ENCODE data around the gene FOXM1. TPM values are rescaled to one million over a fixed set of nuclear protein-coding genes. Genes with fewer than 3 reads are reported as not detected.
A peak's percentile ranks its signal among the peaks of the same experiment; 100 is the strongest.

Gene FOXM1
- total and polyA plus RNA-seq, 9 donors, result 6.5 to 29.4 (median 22.6) TPM

GRCh38 chr12:2902272-2902880 lies 25.4 kb upstream of the FOXM1 start:
- H3K27ac ChIP-seq (ENCODE audit: low read length), result no peak overlapping the region
- no peak for DNase-seq

GRCh38 chr12:2900642-2901041 lies 23.7 kb upstream of the FOXM1 start:
- Histone ChIP-seq H3K27me3 (ENCODE audit: control insufficient read depth, insufficient read depth, low read length) (no peaks in the 10 kb centered on the region), H3K27ac (ENCODE audit: low read length) (no peak overlapping the region), H3K4me3 (ENCODE audit: low read length) (no peak overlapping the region), H3K4me1 (ENCODE audit: control insufficient read depth, insufficient read depth, low read length) (no peaks in the 10 kb centered on the region), H3K36me3 (ENCODE audit: control insufficient read depth, insufficient read depth, low read length) (peaks cover 11% of the 10 kb centered on the region), H3K9me3 (replicated peaks; ENCODE audit: control insufficient read depth, low read depth, low read length) (no peaks in the 10 kb centered on the region)
- 78% methylated on average over 4 of the region's 8 CpGs for WGBS (ENCODE audit: insufficient coverage)
- DNase-seq, result no peak

More at GRCh38 chr12:2902272-2902880, 25.4 kb upstream of the FOXM1 start:
- peaks cover 7% of the 10 kb centered on the region for H3K36me3 ChIP-seq (ENCODE audit: control insufficient read depth, insufficient read depth, low read length)
- no peaks in the 10 kb centered on the region for H3K9me3 ChIP-seq (replicated peaks; ENCODE audit: control insufficient read depth, low read depth, low read length)
- H3K27me3 ChIP-seq (ENCODE audit: control insufficient read depth, insufficient read depth, low read length), result no peaks in the 10 kb centered on the region
- 39% methylated on average over 2 of the region's 4 CpGs for WGBS (ENCODE audit: insufficient coverage)
- H3K4me3 ChIP-seq (ENCODE audit: low read length), result no peak overlapping the region
- H3K4me1 ChIP-seq (ENCODE audit: control insufficient read depth, insufficient read depth, low read length), result no peaks in the 10 kb centered on the region

DNA sequence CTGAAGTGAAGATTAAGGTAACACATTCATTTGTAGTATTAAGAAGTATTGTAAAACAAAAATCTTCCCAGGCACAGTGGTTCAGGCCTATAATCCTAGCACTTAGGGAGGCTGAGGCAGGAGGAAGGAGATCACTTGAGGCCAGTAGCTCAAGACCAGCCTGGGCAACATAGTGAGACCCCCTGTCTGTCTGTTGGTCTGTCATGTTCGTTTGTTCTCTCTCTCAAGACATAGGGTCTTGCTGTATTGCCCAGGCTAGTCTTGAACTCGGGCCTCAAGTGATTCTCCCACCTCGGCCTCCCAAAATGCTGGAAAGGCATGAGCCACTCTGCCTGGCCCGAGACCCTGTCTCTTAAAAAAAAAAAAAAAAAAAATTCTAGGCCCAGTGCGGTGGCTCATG lies 20.4 kb upstream of the FOXM1 start:
- WGBS (ENCODE audit: insufficient coverage), result 97% methylated on average over 4 of the region's 5 CpGs
- no peak overlapping the region for H3K4me3 ChIP-seq (ENCODE audit: low read length)
- no peak overlapping the region for H3K27ac ChIP-seq (ENCODE audit: low read length)
- H3K27me3 ChIP-seq (ENCODE audit: control insufficient read depth, insufficient read depth, low read length), result no peaks in the 10 kb centered on the region
- peaks cover 3% of the 10 kb centered on the region for H3K4me1 ChIP-seq (ENCODE audit: control insufficient read depth, insufficient read depth, low read length)
- H3K36me3 ChIP-seq (ENCODE audit: control insufficient read depth, insufficient read depth, low read length), result peaks cover 11% of the 10 kb centered on the region
- H3K9me3 ChIP-seq (replicated peaks; ENCODE audit: control insufficient read depth, low read depth, low read length), result no peaks in the 10 kb centered on the region
- no peak for DNase-seq

DNA sequence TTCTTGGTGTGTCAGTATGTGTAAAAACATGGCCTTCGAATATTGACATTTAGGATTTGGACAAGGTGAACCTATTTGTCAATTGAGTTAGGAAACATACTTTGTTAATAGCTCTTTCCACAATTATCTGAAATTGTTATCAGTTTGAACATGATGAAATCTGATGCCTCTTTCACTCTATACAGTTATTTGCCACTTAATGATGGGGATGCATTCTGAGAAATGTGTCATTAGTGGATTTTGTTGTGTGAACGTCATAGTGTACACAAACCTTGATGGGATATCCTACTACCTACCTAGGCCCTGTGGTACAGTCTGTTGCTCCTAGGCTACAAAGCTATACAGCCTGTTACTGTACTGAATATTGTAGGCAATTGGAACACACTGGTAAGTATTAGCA lies 18.5 kb upstream of the FOXM1 start:
- no peaks in the 10 kb centered on the region for H3K9me3 ChIP-seq (replicated peaks; ENCODE audit: control insufficient read depth, low read depth, low read length)
- H3K4me1 ChIP-seq (ENCODE audit: control insufficient read depth, insufficient read depth, low read length), result peaks cover 7% of the 10 kb centered on the region
- no peak for DNase-seq
- no CpG with 5 or more reads among the region's 2 CpGs for WGBS (ENCODE audit: insufficient coverage)
- no peak overlapping the region for H3K27ac ChIP-seq (ENCODE audit: low read length)
- no peak overlapping the region for H3K4me3 ChIP-seq (ENCODE audit: low read length)
- H3K36me3 ChIP-seq (ENCODE audit: control insufficient read depth, insufficient read depth, low read length), result peaks cover 11% of the 10 kb centered on the region
- no peaks in the 10 kb centered on the region for H3K27me3 ChIP-seq (ENCODE audit: control insufficient read depth, insufficient read depth, low read length)

DNA sequence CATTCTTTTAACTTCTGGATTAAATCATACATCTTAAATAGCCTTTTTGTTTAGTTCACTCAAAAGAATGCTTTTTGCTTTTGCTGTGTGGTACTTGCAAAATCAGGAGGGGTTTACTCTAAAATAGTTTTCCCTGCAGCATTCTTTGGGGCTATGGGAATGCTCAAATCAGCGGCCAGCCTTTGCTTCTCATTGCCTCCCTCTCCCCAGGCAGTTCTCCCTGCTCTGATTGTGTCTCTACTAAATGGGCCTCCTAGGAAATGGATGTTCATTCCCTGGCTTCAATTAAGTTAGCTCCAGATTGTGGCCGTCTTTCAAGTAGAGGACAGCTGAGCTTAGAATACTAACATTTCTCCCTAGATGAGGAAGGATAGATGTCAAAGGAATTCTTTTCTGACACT lies 18.1 kb upstream of the FOXM1 start:
- H3K27me3 ChIP-seq (ENCODE audit: control insufficient read depth, insufficient read depth, low read length), result no peaks in the 10 kb centered on the region
- peak; percentile 11 for DNase-seq
- WGBS (ENCODE audit: insufficient coverage), result 0% methylated on average over 1 of the region's 2 CpGs
- no peaks in the 10 kb centered on the region for H3K9me3 ChIP-seq (replicated peaks; ENCODE audit: control insufficient read depth, low read depth, low read length)
- no peak overlapping the region for H3K27ac ChIP-seq (ENCODE audit: low read length)
- H3K36me3 ChIP-seq (ENCODE audit: control insufficient read depth, insufficient read depth, low read length), result peaks cover 11% of the 10 kb centered on the region
- no peak overlapping the region for H3K4me3 ChIP-seq (ENCODE audit: low read length)
- peaks cover 10% of the 10 kb centered on the region for H3K4me1 ChIP-seq (ENCODE audit: control insufficient read depth, insufficient read depth, low read length)

GRCh38 chr12:2893007-2893406 lies 16.0 kb upstream of the FOXM1 start:
- no peak overlapping the region for H3K27ac ChIP-seq (ENCODE audit: low read length)

GRCh38 chr12:2892246-2892645 lies 15.3 kb upstream of the FOXM1 start:
- Histone ChIP-seq H3K9me3 (replicated peaks; ENCODE audit: control insufficient read depth, low read depth, low read length) (no peaks in the 10 kb centered on the region), H3K36me3 (ENCODE audit: control insufficient read depth, insufficient read depth, low read length) (peaks cover 6% of the 10 kb centered on the region), H3K4me1 (ENCODE audit: control insufficient read depth, insufficient read depth, low read length) (peaks cover 14% of the 10 kb centered on the region), H3K27me3 (ENCODE audit: control insufficient read depth, insufficient read depth, low read length) (no peaks in the 10 kb centered on the region), H3K27ac (ENCODE audit: low read length) (peak overlapping the region; percentile 98), H3K4me3 (ENCODE audit: low read length) (peak overlapping the region; percentile 86)
- peak; percentile 24 for DNase-seq
- 52% methylated on average over 2 of the region's 12 CpGs for WGBS (ENCODE audit: insufficient coverage)

More at GRCh38 chr12:2893007-2893406, 16.0 kb upstream of the FOXM1 start:
- WGBS (ENCODE audit: insufficient coverage), result 33% methylated on average over 2 of the region's 8 CpGs
- Histone ChIP-seq H3K4me3 (ENCODE audit: low read length) (no peak overlapping the region), H3K4me1 (ENCODE audit: control insufficient read depth, insufficient read depth, low read length) (peaks cover 14% of the 10 kb centered on the region), H3K27me3 (ENCODE audit: control insufficient read depth, insufficient read depth, low read length) (no peaks in the 10 kb centered on the region), H3K9me3 (replicated peaks; ENCODE audit: control insufficient read depth, low read depth, low read length) (no peaks in the 10 kb centered on the region), H3K36me3 (ENCODE audit: control insufficient read depth, insufficient read depth, low read length) (peaks cover 10% of the 10 kb centered on the region)
- peak; percentile 74 for DNase-seq

- 9% methylated on average over 28 of the region's 42 CpGs for WGBS (ENCODE audit: insufficient coverage)
- peak overlapping the region; percentile 98 for H3K27ac ChIP-seq (ENCODE audit: low read length)
- DNase-seq, result peak; percentile 85
Measured at GRCh38 chr12:2891240-2892053, 14.5 kb upstream of the FOXM1 start.

DNA sequence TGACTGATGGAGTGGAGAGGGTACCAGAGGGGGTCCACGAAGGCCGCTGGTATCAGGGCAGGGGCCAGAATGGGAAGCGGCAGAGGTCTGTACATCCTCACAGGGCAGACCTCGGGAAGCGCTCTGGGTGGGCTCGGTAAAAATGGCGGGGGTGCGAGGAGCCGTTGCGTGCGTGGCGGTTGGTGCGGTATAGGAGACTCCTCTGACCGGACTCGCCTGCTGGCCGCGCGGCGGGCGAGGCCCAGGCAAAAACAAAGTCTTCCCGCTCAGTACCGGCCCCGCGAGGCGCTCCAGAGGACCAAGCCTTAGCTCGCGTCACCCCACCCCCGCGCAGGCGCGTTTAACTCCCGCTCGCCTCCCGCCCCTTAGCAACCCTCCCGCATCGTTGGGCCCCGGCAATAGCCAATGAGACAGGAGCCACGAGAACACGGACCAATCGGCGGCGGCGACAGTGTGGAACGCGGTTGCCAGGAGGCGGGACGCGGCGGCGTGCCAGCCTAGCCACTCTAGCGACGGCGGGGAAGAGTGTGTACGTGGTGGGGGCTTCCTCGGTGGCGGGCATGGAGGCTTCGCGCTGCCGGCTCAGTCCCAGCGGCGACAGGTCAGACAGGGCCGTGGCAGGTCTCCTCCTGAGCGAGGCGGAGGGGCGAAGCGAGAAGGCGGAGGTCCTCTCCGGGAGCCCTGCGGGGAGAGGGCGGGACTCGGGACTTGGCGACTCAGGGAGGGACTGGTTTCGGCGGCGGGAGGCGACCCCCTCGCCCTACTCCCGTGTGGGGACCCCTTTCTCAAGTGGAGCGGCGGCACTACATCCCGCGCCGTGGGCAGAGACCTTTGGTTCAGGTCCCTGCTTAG lies 13.6 kb upstream of the FOXM1 start, which contains the start of gene TULP3:
Gene TULP3 (plus strand): TSS at position 504 of the 852 bp plus-strand sequence. CDS start 57 bp downstream, at position 561.
- Histone ChIP-seq H3K36me3 (ENCODE audit: control insufficient read depth, insufficient read depth, low read length) (peaks cover 9% of the 10 kb centered on the region), H3K4me1 (ENCODE audit: control insufficient read depth, insufficient read depth, low read length) (peaks cover 14% of the 10 kb centered on the region), H3K4me3 (ENCODE audit: low read length) (peak within 1 kb of the TSS; percentile 86), H3K27ac (ENCODE audit: low read length) (peak within 1 kb of the TSS; percentile 98), H3K9me3 (replicated peaks; ENCODE audit: control insufficient read depth, low read depth, low read length) (no peaks in the 10 kb centered on the region), H3K27me3 (ENCODE audit: control insufficient read depth, insufficient read depth, low read length) (no peaks in the 10 kb centered on the region)
- under 1% methylated on average over 79 of the region's 83 CpGs for WGBS (ENCODE audit: insufficient coverage)
- peak; percentile 99 for DNase-seq

More at GRCh38 chr12:2891240-2892053, 14.5 kb upstream of the FOXM1 start:
- Histone ChIP-seq H3K36me3 (ENCODE audit: control insufficient read depth, insufficient read depth, low read length) (peaks cover 3% of the 10 kb centered on the region), H3K4me1 (ENCODE audit: control insufficient read depth, insufficient read depth, low read length) (peaks cover 14% of the 10 kb centered on the region), H3K4me3 (ENCODE audit: low read length) (peak overlapping the region; percentile 86), H3K9me3 (replicated peaks; ENCODE audit: control insufficient read depth, low read depth, low read length) (no peaks in the 10 kb centered on the region), H3K27me3 (ENCODE audit: control insufficient read depth, insufficient read depth, low read length) (no peaks in the 10 kb centered on the region)
